ENCODE measurements around the gene WFIKKN2. TPM values are rescaled to one million over a fixed set of nuclear protein-coding genes. Genes with fewer than 3 reads are reported as not detected.

Gene WFIKKN2
- total and polyA plus RNA-seq, 2 of the 13 experiments (the other 11 are each of a cell fraction or from before 2014, with no cell fraction given), result not detected

DNA sequence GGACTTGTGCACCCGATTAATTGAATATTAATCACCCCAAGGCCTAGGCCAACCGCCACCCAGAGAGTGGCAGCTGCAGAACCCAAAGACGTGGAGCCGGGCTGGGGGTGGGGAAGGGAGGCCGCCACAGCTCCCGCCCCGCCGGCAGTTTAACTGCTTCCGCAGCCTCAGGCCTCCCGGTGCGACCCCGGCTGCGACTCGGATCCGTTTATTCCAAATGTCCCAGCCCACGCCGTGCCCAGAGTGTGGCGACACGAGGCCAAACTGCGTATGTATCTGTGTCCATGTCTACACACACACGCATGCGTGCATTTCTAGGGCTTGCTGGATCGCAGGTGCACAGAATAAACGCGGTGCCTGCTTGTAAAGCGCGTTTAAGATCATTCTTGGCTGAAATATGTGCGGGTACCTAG, 31.6 kb downstream of the WFIKKN2 start (continued):
- TF ChIP-seq, protein P1, sequence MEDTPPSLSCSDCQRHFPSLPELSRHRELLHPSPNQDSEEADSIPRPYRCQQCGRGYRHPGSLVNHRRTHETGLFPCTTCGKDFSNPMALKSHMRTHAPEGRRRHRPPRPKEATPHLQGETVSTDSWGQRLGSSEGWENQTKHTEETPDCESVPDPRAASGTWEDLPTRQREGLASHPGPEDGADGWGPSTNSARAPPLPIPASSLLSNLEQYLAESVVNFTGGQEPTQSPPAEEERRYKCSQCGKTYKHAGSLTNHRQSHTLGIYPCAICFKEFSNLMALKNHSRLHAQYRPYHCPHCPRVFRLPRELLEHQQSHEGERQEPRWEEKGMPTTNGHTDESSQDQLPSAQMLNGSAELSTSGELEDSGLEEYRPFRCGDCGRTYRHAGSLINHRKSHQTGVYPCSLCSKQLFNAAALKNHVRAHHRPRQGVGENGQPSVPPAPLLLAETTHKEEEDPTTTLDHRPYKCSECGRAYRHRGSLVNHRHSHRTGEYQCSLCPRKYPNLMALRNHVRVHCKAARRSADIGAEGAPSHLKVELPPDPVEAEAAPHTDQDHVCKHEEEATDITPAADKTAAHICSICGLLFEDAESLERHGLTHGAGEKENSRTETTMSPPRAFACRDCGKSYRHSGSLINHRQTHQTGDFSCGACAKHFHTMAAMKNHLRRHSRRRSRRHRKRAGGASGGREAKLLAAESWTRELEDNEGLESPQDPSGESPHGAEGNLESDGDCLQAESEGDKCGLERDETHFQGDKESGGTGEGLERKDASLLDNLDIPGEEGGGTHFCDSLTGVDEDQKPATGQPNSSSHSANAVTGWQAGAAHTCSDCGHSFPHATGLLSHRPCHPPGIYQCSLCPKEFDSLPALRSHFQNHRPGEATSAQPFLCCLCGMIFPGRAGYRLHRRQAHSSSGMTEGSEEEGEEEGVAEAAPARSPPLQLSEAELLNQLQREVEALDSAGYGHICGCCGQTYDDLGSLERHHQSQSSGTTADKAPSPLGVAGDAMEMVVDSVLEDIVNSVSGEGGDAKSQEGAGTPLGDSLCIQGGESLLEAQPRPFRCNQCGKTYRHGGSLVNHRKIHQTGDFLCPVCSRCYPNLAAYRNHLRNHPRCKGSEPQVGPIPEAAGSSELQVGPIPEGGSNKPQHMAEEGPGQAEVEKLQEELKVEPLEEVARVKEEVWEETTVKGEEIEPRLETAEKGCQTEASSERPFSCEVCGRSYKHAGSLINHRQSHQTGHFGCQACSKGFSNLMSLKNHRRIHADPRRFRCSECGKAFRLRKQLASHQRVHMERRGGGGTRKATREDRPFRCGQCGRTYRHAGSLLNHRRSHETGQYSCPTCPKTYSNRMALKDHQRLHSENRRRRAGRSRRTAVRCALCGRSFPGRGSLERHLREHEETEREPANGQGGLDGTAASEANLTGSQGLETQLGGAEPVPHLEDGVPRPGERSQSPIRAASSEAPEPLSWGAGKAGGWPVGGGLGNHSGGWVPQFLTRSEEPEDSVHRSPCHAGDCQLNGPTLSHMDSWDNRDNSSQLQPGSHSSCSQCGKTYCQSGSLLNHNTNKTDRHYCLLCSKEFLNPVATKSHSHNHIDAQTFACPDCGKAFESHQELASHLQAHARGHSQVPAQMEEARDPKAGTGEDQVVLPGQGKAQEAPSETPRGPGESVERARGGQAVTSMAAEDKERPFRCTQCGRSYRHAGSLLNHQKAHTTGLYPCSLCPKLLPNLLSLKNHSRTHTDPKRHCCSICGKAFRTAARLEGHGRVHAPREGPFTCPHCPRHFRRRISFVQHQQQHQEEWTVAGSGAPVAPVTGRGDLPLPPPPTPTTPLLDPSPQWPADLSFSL (CRISPR knock-in tag; IDR thresholded peaks at IDR 0.05), result no peak
- TF ChIP-seq SRY (CRISPR knock-in tag; IDR thresholded peaks at IDR 0.05) (0 out of 2 replicates have a peak, but pooled peaks have one; percentile 59), HOXA9 (CRISPR knock-in tag; IDR thresholded peaks at IDR 0.05; ENCODE audit: borderline replicate concordance) (0 out of 2 replicates have a peak, but pooled peaks have one; percentile 66), ZNF224 (CRISPR knock-in tag; IDR thresholded peaks at IDR 0.05) (no peak), IKZF4 (CRISPR knock-in tag; IDR thresholded peaks at IDR 0.05; ENCODE audit: borderline replicate concordance, low read depth, not compliant biosample characterization) (no peak), MYNN (CRISPR knock-in tag; IDR thresholded peaks at IDR 0.05; ENCODE audit: low read depth) (no peak), ZNF274 (CRISPR knock-in tag; IDR thresholded peaks at IDR 0.05) (no peak; the same call in 1 of the 2 replicates), ZMAT3 (CRISPR knock-in tag; conservative IDR thresholded peaks at IDR 0.05) (peak; percentile 52; the same call in 1 of the 2 replicates), DPF2 (CRISPR knock-in tag; IDR thresholded peaks at IDR 0.05; ENCODE audit: borderline replicate concordance, low read depth) (no peak), ZNF33B (CRISPR knock-in tag; IDR thresholded peaks at IDR 0.05) (no peak; the same call in 1 of the 2 replicates), ZKSCAN5 (CRISPR knock-in tag; IDR thresholded peaks at IDR 0.05) (no peak), ADNP (CRISPR knock-in tag; IDR thresholded peaks at IDR 0.05) (no peak), KAT8 (CRISPR knock-in tag; IDR thresholded peaks at IDR 0.05) (no peak), ISL2 (CRISPR knock-in tag; IDR thresholded peaks at IDR 0.05) (no peak; the same call in 1 of the 2 replicates), ATRX (CRISPR knock-in tag; IDR thresholded peaks at IDR 0.05; ENCODE audit: borderline replicate concordance) (no peak), TOE1 (CRISPR knock-in tag; IDR thresholded peaks at IDR 0.05) (peak; percentile 70; the same call in 1 of the 2 replicates), RBM22 (optimal IDR thresholded peaks at IDR 0.05; ENCODE audit: low read length) (peak; percentile 27)
- TF ChIP-seq, protein P2, sequence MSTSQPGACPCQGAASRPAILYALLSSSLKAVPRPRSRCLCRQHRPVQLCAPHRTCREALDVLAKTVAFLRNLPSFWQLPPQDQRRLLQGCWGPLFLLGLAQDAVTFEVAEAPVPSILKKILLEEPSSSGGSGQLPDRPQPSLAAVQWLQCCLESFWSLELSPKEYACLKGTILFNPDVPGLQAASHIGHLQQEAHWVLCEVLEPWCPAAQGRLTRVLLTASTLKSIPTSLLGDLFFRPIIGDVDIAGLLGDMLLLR (CRISPR knock-in tag; IDR thresholded peaks at IDR 0.05), result peak; percentile 55; the same call in 1 of the 2 replicates
- TF ChIP-seq, protein P3, sequence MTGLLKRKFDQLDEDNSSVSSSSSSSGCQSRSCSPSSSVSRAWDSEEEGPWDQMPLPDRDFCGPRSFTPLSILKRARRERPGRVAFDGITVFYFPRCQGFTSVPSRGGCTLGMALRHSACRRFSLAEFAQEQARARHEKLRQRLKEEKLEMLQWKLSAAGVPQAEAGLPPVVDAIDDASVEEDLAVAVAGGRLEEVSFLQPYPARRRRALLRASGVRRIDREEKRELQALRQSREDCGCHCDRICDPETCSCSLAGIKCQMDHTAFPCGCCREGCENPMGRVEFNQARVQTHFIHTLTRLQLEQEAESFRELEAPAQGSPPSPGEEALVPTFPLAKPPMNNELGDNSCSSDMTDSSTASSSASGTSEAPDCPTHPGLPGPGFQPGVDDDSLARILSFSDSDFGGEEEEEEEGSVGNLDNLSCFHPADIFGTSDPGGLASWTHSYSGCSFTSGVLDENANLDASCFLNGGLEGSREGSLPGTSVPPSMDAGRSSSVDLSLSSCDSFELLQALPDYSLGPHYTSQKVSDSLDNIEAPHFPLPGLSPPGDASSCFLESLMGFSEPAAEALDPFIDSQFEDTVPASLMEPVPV (CRISPR knock-in tag; IDR thresholded peaks at IDR 0.05), result no peak; the same call in 1 of the 2 replicates
- TF ChIP-seq, protein P4, sequence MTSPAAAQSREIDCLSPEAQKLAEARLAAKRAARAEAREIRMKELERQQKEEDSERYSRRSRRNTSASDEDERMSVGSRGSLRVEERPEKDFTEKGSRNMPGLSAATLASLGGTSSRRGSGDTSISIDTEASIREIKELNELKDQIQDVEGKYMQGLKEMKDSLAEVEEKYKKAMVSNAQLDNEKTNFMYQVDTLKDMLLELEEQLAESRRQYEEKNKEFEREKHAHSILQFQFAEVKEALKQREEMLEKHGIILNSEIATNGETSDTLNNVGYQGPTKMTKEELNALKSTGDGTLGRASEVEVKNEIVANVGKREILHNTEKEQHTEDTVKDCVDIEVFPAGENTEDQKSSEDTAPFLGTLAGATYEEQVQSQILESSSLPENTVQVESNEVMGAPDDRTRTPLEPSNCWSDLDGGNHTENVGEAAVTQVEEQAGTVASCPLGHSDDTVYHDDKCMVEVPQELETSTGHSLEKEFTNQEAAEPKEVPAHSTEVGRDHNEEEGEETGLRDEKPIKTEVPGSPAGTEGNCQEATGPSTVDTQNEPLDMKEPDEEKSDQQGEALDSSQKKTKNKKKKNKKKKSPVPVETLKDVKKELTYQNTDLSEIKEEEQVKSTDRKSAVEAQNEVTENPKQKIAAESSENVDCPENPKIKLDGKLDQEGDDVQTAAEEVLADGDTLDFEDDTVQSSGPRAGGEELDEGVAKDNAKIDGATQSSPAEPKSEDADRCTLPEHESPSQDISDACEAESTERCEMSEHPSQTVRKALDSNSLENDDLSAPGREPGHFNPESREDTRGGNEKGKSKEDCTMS (CRISPR knock-in tag; conservative IDR thresholded peaks at IDR 0.05), result no peak
